Skeletal muscle cell (primary cell): Measurements from ENCODE around the gene METTL1.
A peak's percentile ranks its signal among the peaks of the same experiment; 100 is the strongest.
"Not testable (repeated sequence)": the region's sequence is repeated elsewhere in the genome, so short reads cannot be mapped to it uniquely, and the experiment has no call there.

ENCODE experiments used
- DNase-seq: peaks from one replicate; pipeline ENCODE4 v3.0.0-alpha.2; 2010; ENCODE audit warnings: low read depth
- H3K4me3 ChIP-seq: 2 replicates; pipeline ENCODE4 v1.5.1; 2011; ENCODE audit warnings: low read depth, mild to moderate bottlenecking, control low read depth, low read length, moderate library complexity

METTL1 gene

GRCh38 chr12:57730336-57731067, 41.4 kb downstream of the METTL1 start:
- no peak for DNase-seq
- H3K4me3 ChIP-seq: no peak overlapping the region

- DNase-seq: no peak
- no peak overlapping the region for H3K4me3 ChIP-seq
Measured at GRCh38 chr12:57729321-57729844, 42.5 kb downstream of the METTL1 start.

GRCh38 chr12:57727758-57728395, 44.0 kb downstream of the METTL1 start:
- no peak for DNase-seq
- no peak overlapping the region for H3K4me3 ChIP-seq

GRCh38 chr12:57726884-57727757, 44.8 kb downstream of the METTL1 start:
- no peak for DNase-seq
- H3K4me3 ChIP-seq: peak overlapping the region; percentile 63

GRCh38 chr12:57726151-57726883, 45.6 kb downstream of the METTL1 start:
- H3K4me3 ChIP-seq: peak overlapping the region; percentile 63
- no peak for DNase-seq

- peak overlapping the region; percentile 63 for H3K4me3 ChIP-seq
Measured at GRCh38 chr12:57725851-57726150, 46.1 kb downstream of the METTL1 start.

GRCh38 chr12:57724936-57725740, 46.8 kb downstream of the METTL1 start:
- no peak overlapping the region for H3K4me3 ChIP-seq

More at GRCh38 chr12:57725851-57726150, 46.1 kb downstream of the METTL1 start:
- DNase-seq: no peak

GRCh38 chr12:57724003-57724935, 47.6 kb downstream of the METTL1 start:
- no peak overlapping the region for H3K4me3 ChIP-seq
- DNase-seq: no peak

More at GRCh38 chr12:57724936-57725740, 46.8 kb downstream of the METTL1 start:
- DNase-seq: no peak

- no peak for DNase-seq
- H3K4me3 ChIP-seq: no peak overlapping the region
Measured at GRCh38 chr12:57723630-57723962, 48.3 kb downstream of the METTL1 start.

- H3K4me3 ChIP-seq: no peak overlapping the region
- no peak for DNase-seq
Measured at GRCh38 chr12:57722716-57723629, 48.9 kb downstream of the METTL1 start.

- H3K4me3 ChIP-seq, DNase-seq: not testable (repeated sequence)
Measured at GRCh38 chr12:57721846-57722608, 49.9 kb downstream of the METTL1 start.

GRCh38 chr12:57720606-57721595, 51.0 kb downstream of the METTL1 start:
- H3K4me3 ChIP-seq: no peak overlapping the region
- no peak for DNase-seq

- DNase-seq: no peak
Measured at GRCh38 chr12:57719777-57720605, 51.9 kb downstream of the METTL1 start.

More at GRCh38 chr12:57719777-57720605, 51.9 kb downstream of the METTL1 start:
- no peak overlapping the region for H3K4me3 ChIP-seq
